Smooth muscle cell (in vitro differentiated cells): ENCODE data around the gene SMARCE1. TPM values are rescaled to one million over a fixed set of nuclear protein-coding genes. Genes with fewer than 3 reads are reported as not detected.

Experiments
- DNase-seq: peaks from one replicate; lab custom pipeline; 2025; ENCODE audit not compliant: unreplicated experiment; lab: John Stamatoyannopoulos, UW
- H2AFZ ChIP-seq: fragments of 200-600 bp; sonication (generic); 2 replicates; pipeline ENCODE4 v1.6.0; 2016; ENCODE audit warnings: antibody characterized with exemption, low read depth, mild to moderate bottlenecking
- H3F3A ChIP-seq: fragments of 200-600 bp; sonication (generic); 2 replicates; pipeline ENCODE4 v1.6.0; 2017; ENCODE audit warnings: antibody characterized with exemption, low read depth
- H3K27ac ChIP-seq: fragments of 200-600 bp; sonication (generic); 2 replicates; pipeline ENCODE4 v1.5.1; 2016; ENCODE audit warnings: low read depth, mild to moderate bottlenecking
- H3K27me3 ChIP-seq: fragments of 200-600 bp; sonication (generic); 2 replicates; pipeline ENCODE4 v1.6.1; 2016; ENCODE audit warnings: low read depth, mild to moderate bottlenecking
- H3K36me3 ChIP-seq: fragments of 200-600 bp; sonication (generic); 2 replicates; pipeline ENCODE4 v1.5.1; 2016; ENCODE audit warnings: low read depth
- H3K4me1 ChIP-seq: fragments of 200-600 bp; sonication (generic); 2 replicates; pipeline ENCODE4 v1.5.1; 2016; ENCODE audit warnings: low read depth
- H3K4me2 ChIP-seq: fragments of 200-600 bp; sonication (generic); 2 replicates; pipeline ENCODE4 v1.6.0; 2016; ENCODE audit warnings: mild to moderate bottlenecking
- H3K4me3 ChIP-seq: fragments of 200-600 bp; sonication (generic); 2 replicates; pipeline ENCODE4 v1.5.1; 2016; ENCODE audit warnings: mild to moderate bottlenecking
- H3K79me2 ChIP-seq: fragments of 200-600 bp; sonication (generic); 2 replicates; pipeline ENCODE4 v1.6.0; 2016; ENCODE audit warnings: low read depth, mild to moderate bottlenecking
- H3K9ac ChIP-seq: fragments of 200-600 bp; sonication (generic); 2 replicates; pipeline ENCODE4 v1.6.0; 2016; ENCODE audit warnings: low read depth
- H3K9me3 ChIP-seq: fragments of 200-600 bp; sonication (generic); replicated peaks from 2 replicates; pipeline ENCODE4 v1.5.1; 2016; ENCODE audit warnings: low read depth
- H4K20me1 ChIP-seq: fragments of 200-600 bp; sonication (generic); 2 replicates; pipeline ENCODE4 v1.6.0; 2016; ENCODE audit warnings: low read depth
- WGBS: methylation state at CpG from one replicate; pipeline ENCODE4 v1.1.7; 2016; ENCODE audit warnings: low lambda C conversion rate; 5-methylcytosine and 5-hydroxymethylcytosine counted together
- polyA plus RNA-seq: library from polyadenylated mRNA; unstranded; fragments of >200 nt; fragmentation: Nextera tagmentation; extraction: Ambion mirVana; gene quantifications from 2 replicates; pipeline ENCODE4 v1.2.1, GENCODE V29; 2016
- total RNA-seq: library from RNA; depleted of rRNA; stranded (reverse); fragments of >200 nt; gene quantifications from 2 replicates; pipeline ENCODE4 v1.2.3, GENCODE V29; 2014
- TF ChIP-seq, protein P1 (sequence below): fragments of 200-600 bp; sonication (generic); IDR thresholded peaks from 2 replicates; pipeline ENCODE4 v1.5.1; 2017; ENCODE audit warnings: borderline replicate concordance, mild to moderate bottlenecking, antibody characterized with exemption; ENCODE audit not compliant: insufficient read depth, poor library complexity, severe bottlenecking

The SMARCE1 gene
- total and polyA plus RNA-seq, 2 experiments from 2014 or later: 87.5 to 115 TPM

DNA sequence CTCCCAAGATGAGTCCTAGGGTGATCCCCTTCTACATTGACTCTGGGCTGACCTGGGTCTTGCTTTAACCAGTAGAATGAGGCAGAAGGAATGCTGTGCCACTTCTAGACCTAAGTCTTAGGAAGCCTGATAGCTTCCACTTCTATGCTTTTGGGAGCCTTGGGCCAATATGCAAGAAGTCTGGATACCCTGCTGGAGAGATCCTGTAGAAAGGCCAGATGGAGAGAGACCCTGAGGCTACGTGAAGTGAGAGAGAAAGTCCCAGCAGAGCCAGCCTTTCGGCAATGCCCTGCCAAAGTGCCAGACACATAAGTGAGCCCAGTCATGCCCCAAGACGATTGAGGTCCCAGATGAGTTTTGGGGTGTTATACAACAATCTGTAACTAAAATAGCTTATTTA lies 15.6 kb upstream of the SMARCE1 start:
- Histone ChIP-seq H3K4me3 (no peak overlapping the region), H3K27ac (no peak overlapping the region), H3F3A (no peaks in the 10 kb centered on the region), H3K9me3 (no peaks in the 10 kb centered on the region), H3K4me2 (no peak overlapping the region), H3K9ac (no peak overlapping the region), H3K4me1 (no peaks in the 10 kb centered on the region), H3K36me3 (no peaks in the 10 kb centered on the region), H4K20me1 (no peaks in the 10 kb centered on the region), H3K27me3 (no peaks in the 10 kb centered on the region), H2AFZ (no peak overlapping the region), H3K79me2 (no peaks in the 10 kb centered on the region)
- 82% methylated on average over 3 of the region's 3 CpGs for WGBS
- DNase-seq: no peak
- TF ChIP-seq, protein P1, sequence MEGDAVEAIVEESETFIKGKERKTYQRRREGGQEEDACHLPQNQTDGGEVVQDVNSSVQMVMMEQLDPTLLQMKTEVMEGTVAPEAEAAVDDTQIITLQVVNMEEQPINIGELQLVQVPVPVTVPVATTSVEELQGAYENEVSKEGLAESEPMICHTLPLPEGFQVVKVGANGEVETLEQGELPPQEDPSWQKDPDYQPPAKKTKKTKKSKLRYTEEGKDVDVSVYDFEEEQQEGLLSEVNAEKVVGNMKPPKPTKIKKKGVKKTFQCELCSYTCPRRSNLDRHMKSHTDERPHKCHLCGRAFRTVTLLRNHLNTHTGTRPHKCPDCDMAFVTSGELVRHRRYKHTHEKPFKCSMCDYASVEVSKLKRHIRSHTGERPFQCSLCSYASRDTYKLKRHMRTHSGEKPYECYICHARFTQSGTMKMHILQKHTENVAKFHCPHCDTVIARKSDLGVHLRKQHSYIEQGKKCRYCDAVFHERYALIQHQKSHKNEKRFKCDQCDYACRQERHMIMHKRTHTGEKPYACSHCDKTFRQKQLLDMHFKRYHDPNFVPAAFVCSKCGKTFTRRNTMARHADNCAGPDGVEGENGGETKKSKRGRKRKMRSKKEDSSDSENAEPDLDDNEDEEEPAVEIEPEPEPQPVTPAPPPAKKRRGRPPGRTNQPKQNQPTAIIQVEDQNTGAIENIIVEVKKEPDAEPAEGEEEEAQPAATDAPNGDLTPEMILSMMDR: no peak

DNA sequence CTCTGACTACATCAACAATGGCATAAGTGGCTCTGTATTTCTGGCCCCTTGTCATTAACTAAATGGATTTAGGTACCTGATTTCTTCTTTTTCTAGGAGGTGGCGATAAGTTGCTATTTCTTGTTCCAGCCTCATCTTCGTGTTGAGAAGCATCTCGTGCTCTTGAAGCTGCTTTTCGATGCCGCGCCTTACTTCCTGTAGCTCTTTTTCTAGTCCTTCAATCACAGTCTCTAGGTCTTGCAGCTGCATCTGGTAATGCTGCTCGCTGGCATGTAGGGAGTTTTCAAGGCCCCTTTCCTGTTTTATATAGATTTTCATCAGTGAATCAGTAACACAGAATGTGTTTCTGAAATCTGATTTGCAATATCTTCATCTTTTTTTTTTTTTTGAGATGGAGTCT lies 12.3 kb upstream of the SMARCE1 start:
- Histone ChIP-seq H3K9me3 (no peaks in the 10 kb centered on the region), H4K20me1 (no peaks in the 10 kb centered on the region), H3K36me3 (no peaks in the 10 kb centered on the region), H3K9ac (no peak overlapping the region), H3K4me1 (no peaks in the 10 kb centered on the region), H3F3A (no peaks in the 10 kb centered on the region), H3K4me3 (no peak overlapping the region), H2AFZ (no peak overlapping the region), H3K27ac (no peak overlapping the region), H3K4me2 (no peak overlapping the region), H3K79me2 (no peaks in the 10 kb centered on the region), H3K27me3 (peaks cover 14% of the 10 kb centered on the region)
- TF ChIP-seq, protein P1: no peak
- DNase-seq: no peak
- 88% methylated on average over 7 of the region's 7 CpGs for WGBS

DNA sequence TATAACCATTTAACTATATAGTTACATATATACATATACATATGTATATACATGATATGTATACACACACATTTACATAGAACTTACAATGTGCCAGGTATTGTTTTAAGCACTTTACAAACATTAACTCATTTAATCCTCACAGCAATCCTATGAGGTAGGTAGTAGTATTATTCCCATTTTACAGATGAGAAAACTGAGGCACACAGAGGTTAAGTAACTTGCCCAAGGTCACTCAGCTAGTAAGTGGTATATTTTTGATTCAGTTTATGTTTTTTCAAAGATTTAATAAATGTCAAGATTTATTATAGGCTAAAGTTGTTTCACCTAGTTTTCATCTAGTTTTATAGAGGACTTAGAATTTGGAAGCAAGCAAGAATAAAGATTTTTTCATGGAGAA lies 10.8 kb upstream of the SMARCE1 start:
- Histone ChIP-seq H3K27me3 (peaks cover 14% of the 10 kb centered on the region), H3K9me3 (no peaks in the 10 kb centered on the region), H4K20me1 (no peaks in the 10 kb centered on the region), H3K79me2 (no peaks in the 10 kb centered on the region), H3K4me2 (no peak overlapping the region), H3K4me3 (no peak overlapping the region), H3K27ac (no peak overlapping the region), H3K4me1 (no peaks in the 10 kb centered on the region), H2AFZ (no peak overlapping the region), H3K36me3 (no peaks in the 10 kb centered on the region), H3K9ac (no peak overlapping the region), H3F3A (no peaks in the 10 kb centered on the region)
- no peak for DNase-seq
- TF ChIP-seq, protein P1: no peak

DNA sequence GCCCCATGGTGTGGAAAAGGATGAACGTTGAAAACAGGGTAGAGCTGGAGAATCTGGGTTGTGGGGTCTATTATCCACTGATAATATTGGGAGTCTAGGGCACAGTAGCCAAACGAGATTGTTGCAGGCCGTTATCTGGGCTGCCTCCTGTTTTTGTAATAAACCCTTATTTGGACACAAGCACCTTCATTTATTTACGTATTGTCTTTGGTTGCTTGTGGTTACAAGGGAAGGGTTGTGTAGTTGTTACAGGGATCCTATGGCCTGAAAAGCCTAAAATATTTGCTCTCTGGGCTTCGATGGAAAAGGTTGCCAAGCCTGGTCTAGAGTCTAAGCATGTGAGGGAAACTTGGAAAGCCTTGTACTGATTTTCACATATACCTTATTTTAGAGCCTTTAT lies 4.3 kb upstream of the SMARCE1 start:
- H3K9ac ChIP-seq: no peak overlapping the region
- H4K20me1 ChIP-seq: no peaks in the 10 kb centered on the region
- no peaks in the 10 kb centered on the region for H3K36me3 ChIP-seq
- no peaks in the 10 kb centered on the region for H3K9me3 ChIP-seq
- 81% methylated on average over 5 of the region's 5 CpGs for WGBS
- H3K27ac ChIP-seq: no peak overlapping the region
- no peak overlapping the region for H2AFZ ChIP-seq
- H3K4me3 ChIP-seq: no peak overlapping the region
- H3K79me2 ChIP-seq: peaks cover 7% of the 10 kb centered on the region
- no peaks in the 10 kb centered on the region for H3F3A ChIP-seq
- peaks cover 14% of the 10 kb centered on the region for H3K27me3 ChIP-seq
- no peak overlapping the region for H3K4me2 ChIP-seq
- peaks cover 5% of the 10 kb centered on the region for H3K4me1 ChIP-seq
- no peak for DNase-seq
- TF ChIP-seq, protein P1: no peak
